ENCODE data around the gene NPIPB2. TPM values are rescaled to one million over a fixed set of nuclear protein-coding genes. Genes with fewer than 3 reads are reported as not detected.

Gene NPIPB2
- total and polyA plus RNA-seq, 12 donors: 1.2 to 8.9 (median 2.4) TPM

DNA sequence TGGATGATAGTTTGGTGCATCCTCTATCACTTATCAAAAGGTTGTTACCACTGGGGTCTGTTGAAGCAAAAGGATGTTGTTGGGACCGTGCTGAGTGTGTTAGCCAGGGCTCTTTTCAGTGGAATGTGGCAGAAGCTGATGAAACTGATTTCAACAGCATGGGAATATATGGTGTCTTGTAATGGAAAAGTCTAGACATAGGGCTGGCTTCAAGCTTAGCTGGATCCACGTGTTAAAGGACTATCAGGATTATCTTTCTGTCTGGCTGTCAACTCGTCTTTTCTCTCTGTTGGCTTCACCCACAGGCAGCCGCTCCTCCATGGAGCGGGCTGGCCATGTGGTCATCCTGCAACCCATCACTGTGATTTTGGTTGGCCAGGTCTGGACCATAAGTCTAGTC is 43.4 kb upstream of the NPIPB2 start:
- 73% methylated on average over 5 of the region's 5 CpGs for WGBS, 2 donors
- H3K4me3 ChIP-seq: no peak overlapping the region
- H3K4me1 ChIP-seq: peaks cover 0 to 9% (median 0%) of the 10 kb centered on the region in 9 donors
- no peak for ATAC-seq
- TF ChIP-seq, protein P1, sequence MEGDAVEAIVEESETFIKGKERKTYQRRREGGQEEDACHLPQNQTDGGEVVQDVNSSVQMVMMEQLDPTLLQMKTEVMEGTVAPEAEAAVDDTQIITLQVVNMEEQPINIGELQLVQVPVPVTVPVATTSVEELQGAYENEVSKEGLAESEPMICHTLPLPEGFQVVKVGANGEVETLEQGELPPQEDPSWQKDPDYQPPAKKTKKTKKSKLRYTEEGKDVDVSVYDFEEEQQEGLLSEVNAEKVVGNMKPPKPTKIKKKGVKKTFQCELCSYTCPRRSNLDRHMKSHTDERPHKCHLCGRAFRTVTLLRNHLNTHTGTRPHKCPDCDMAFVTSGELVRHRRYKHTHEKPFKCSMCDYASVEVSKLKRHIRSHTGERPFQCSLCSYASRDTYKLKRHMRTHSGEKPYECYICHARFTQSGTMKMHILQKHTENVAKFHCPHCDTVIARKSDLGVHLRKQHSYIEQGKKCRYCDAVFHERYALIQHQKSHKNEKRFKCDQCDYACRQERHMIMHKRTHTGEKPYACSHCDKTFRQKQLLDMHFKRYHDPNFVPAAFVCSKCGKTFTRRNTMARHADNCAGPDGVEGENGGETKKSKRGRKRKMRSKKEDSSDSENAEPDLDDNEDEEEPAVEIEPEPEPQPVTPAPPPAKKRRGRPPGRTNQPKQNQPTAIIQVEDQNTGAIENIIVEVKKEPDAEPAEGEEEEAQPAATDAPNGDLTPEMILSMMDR (IDR thresholded peaks at IDR 0.05): no peak
- H3K36me3 ChIP-seq: peaks cover 0 to 3% (median 0%) of the 10 kb centered on the region in 9 donors
- H3K27me3 ChIP-seq: no peaks in the 10 kb centered on the region
- DNase-seq: no peak
- intact Hi-C loops (cut with DNase I): no loop called here
- no peak overlapping the region for H3K27ac ChIP-seq
- H3K9me3 ChIP-seq: no peaks in the 10 kb centered on the region

- peaks cover 6 to 26% (median 24%) of the 10 kb centered on the region in 9 donors for H3K4me1 ChIP-seq
- peaks cover 0 to 3% (median 0%) of the 10 kb centered on the region in 9 donors for H3K36me3 ChIP-seq
- 84 to 87% methylated on average over 5 of the region's 5 CpGs for WGBS, 2 donors
- H3K9me3 ChIP-seq: no peaks in the 10 kb centered on the region
- H3K27ac ChIP-seq: no peak overlapping the region
- ATAC-seq: no peak
- TF ChIP-seq, protein P1 (IDR thresholded peaks at IDR 0.05): no peak
- no peaks in the 10 kb centered on the region for H3K27me3 ChIP-seq
- intact Hi-C loops (cut with DNase I): no loop called here
- H3K4me3 ChIP-seq: no peak overlapping the region
- DNase-seq: no peak
Measured at GRCh38 chr16:11980136-11980844, 38.4 kb upstream of the NPIPB2 start.

- ATAC-seq (no peak), DNase-seq (no peak)
- intact Hi-C loops (cut with DNase I): loop anchor here in 5 of 10 donors (5.0 to 10.0 kb wide), 5 partner anchors 58 to 88 kb away; partner anchors contain the start of gene GSPT1 (in 1 of the 5)
- no peak overlapping the region for H3K27ac ChIP-seq
- WGBS, 2 donors: 87 to 92% methylated on average over 9 of the region's 9 CpGs
- no peaks in the 10 kb centered on the region for H3K9me3 ChIP-seq
- H3K36me3 ChIP-seq: peaks cover 0 to 4% (median 0%) of the 10 kb centered on the region in 9 donors
- TF ChIP-seq, protein P1 (IDR thresholded peaks at IDR 0.05): no peak
- H3K4me3 ChIP-seq: no peak overlapping the region
- H3K27me3 ChIP-seq: no peaks in the 10 kb centered on the region
- peaks cover 6 to 26% (median 24%) of the 10 kb centered on the region in 9 donors for H3K4me1 ChIP-seq
Measured at GRCh38 chr16:11979013-11979672, 37.3 kb upstream of the NPIPB2 start.

- intact Hi-C loops (cut with DNase I): loop anchor here in 5 of 10 donors (5.0 to 10.0 kb wide), 5 partner anchors 59 to 89 kb away; partner anchors contain the start of gene GSPT1 (in 1 of the 5)
- TF ChIP-seq, protein P1 (IDR thresholded peaks at IDR 0.05): no peak
- no peak for ATAC-seq
Measured at GRCh38 chr16:11978080-11978479, 36.2 kb upstream of the NPIPB2 start.

More at GRCh38 chr16:11978080-11978479, 36.2 kb upstream of the NPIPB2 start:
- Histone ChIP-seq H3K4me3 (peak overlapping the region in 6 of 10 donors; percentile 77 to 100 (median 86)), H3K36me3 (peaks cover 0 to 11% (median 0%) of the 10 kb centered on the region in 9 donors), H3K27ac (peak overlapping the region in 4 of 10 donors; percentile 55 to 94 (median 86)), H3K9me3 (no peaks in the 10 kb centered on the region), H3K4me1 (peaks cover 6 to 26% (median 24%) of the 10 kb centered on the region in 9 donors), H3K27me3 (no peaks in the 10 kb centered on the region)
- 84 to 85% methylated on average over 2 of the region's 2 CpGs for WGBS, 2 donors
- DNase-seq: no peak

All from heart right ventricle (tissue), 16 donors.